Smooth muscle cell (in vitro differentiated cells): ENCODE measurements around the gene KRT16. TPM values are rescaled to one million over a fixed set of nuclear protein-coding genes. Genes with fewer than 3 reads are reported as not detected.
"Not testable (repeated sequence)": the region's sequence is repeated elsewhere in the genome, so short reads cannot be mapped to it uniquely, and the experiment has no call there.

ENCODE experiments used
- DNase-seq: peaks from one replicate; lab custom pipeline; 2025; ENCODE audit not compliant: unreplicated experiment; lab: John Stamatoyannopoulos, UW
- H2AFZ ChIP-seq: fragments of 200-600 bp; sonication (generic); 2 replicates; pipeline ENCODE4 v1.6.0; 2016; ENCODE audit warnings: antibody characterized with exemption, low read depth, mild to moderate bottlenecking
- H3F3A ChIP-seq: fragments of 200-600 bp; sonication (generic); 2 replicates; pipeline ENCODE4 v1.6.0; 2017; ENCODE audit warnings: antibody characterized with exemption, low read depth
- H3K27ac ChIP-seq: fragments of 200-600 bp; sonication (generic); 2 replicates; pipeline ENCODE4 v1.5.1; 2016; ENCODE audit warnings: low read depth, mild to moderate bottlenecking
- H3K27me3 ChIP-seq: fragments of 200-600 bp; sonication (generic); 2 replicates; pipeline ENCODE4 v1.6.1; 2016; ENCODE audit warnings: low read depth, mild to moderate bottlenecking
- H3K36me3 ChIP-seq: fragments of 200-600 bp; sonication (generic); 2 replicates; pipeline ENCODE4 v1.5.1; 2016; ENCODE audit warnings: low read depth
- H3K4me1 ChIP-seq: fragments of 200-600 bp; sonication (generic); 2 replicates; pipeline ENCODE4 v1.5.1; 2016; ENCODE audit warnings: low read depth
- H3K4me2 ChIP-seq: fragments of 200-600 bp; sonication (generic); 2 replicates; pipeline ENCODE4 v1.6.0; 2016; ENCODE audit warnings: mild to moderate bottlenecking
- H3K4me3 ChIP-seq: fragments of 200-600 bp; sonication (generic); 2 replicates; pipeline ENCODE4 v1.5.1; 2016; ENCODE audit warnings: mild to moderate bottlenecking
- H3K79me2 ChIP-seq: fragments of 200-600 bp; sonication (generic); 2 replicates; pipeline ENCODE4 v1.6.0; 2016; ENCODE audit warnings: low read depth, mild to moderate bottlenecking
- H3K9ac ChIP-seq: fragments of 200-600 bp; sonication (generic); 2 replicates; pipeline ENCODE4 v1.6.0; 2016; ENCODE audit warnings: low read depth
- H3K9me3 ChIP-seq: fragments of 200-600 bp; sonication (generic); replicated peaks from 2 replicates; pipeline ENCODE4 v1.5.1; 2016; ENCODE audit warnings: low read depth
- H4K20me1 ChIP-seq: fragments of 200-600 bp; sonication (generic); 2 replicates; pipeline ENCODE4 v1.6.0; 2016; ENCODE audit warnings: low read depth
- WGBS: methylation state at CpG from one replicate; pipeline ENCODE4 v1.1.7; 2016; ENCODE audit warnings: low lambda C conversion rate; 5-methylcytosine and 5-hydroxymethylcytosine counted together
- polyA plus RNA-seq: library from polyadenylated mRNA; unstranded; fragments of >200 nt; fragmentation: Nextera tagmentation; extraction: Ambion mirVana; gene quantifications from 2 replicates; pipeline ENCODE4 v1.2.1, GENCODE V29; 2016
- total RNA-seq: library from RNA; depleted of rRNA; stranded (reverse); fragments of >200 nt; gene quantifications from 2 replicates; pipeline ENCODE4 v1.2.3, GENCODE V29; 2014
- TF ChIP-seq, protein P1 (sequence below): fragments of 200-600 bp; sonication (generic); IDR thresholded peaks from 2 replicates; pipeline ENCODE4 v1.5.1; 2017; ENCODE audit warnings: borderline replicate concordance, mild to moderate bottlenecking, antibody characterized with exemption; ENCODE audit not compliant: insufficient read depth, poor library complexity, severe bottlenecking

The KRT16 gene
- total RNA-seq (404 and 521 TPM in 2 replicates), polyA plus RNA-seq (304 and 399 TPM in 2 replicates)

- H3K9ac ChIP-seq, H2AFZ ChIP-seq, H3K4me1 ChIP-seq, H4K20me1 ChIP-seq, H3K36me3 ChIP-seq, H3K4me2 ChIP-seq, H3F3A ChIP-seq, H3K27me3 ChIP-seq, H3K79me2 ChIP-seq, H3K4me3 ChIP-seq, H3K9me3 ChIP-seq, DNase-seq: not testable (repeated sequence)
- peak within 1 kb of the TSS; percentile 44 for H3K27ac ChIP-seq
- WGBS = 72% methylated on average over 31 of the region's 31 CpGs
Observed at GRCh38 chr17:41612376-41613160, at the start of gene KRT16. TSS of gene KRT16 (minus strand) at chr17:41612767. CDS start at chr17:41612688, 79 bp downstream.

DNA sequence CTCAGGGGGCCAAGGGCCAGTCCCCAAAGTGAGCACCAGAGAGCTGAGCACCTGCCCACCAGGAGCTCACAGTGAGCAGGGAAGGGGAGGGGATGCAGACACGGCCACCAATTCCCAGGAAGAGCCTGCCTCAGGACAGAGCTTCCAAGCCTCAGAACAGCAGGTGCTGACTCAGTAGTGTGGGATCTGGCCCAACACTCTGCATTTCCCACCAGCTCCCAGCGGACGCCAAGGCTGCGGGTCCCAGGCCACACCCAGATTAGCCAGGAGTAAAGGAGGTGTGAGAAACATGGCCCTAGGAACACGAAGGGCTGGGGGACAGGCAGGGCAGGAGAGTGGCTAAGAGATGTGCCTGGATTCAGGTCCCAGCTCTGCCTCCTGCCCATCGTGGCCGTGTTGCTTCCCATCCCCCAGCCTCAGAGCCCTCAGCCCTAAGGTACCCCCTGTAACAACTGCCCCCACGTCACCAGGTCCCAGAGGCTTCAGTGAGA lies 47.7 kb upstream of the KRT16 start:
- no peaks in the 10 kb centered on the region for H3K9me3 ChIP-seq
- H3K4me3 ChIP-seq = no peak overlapping the region
- no peak overlapping the region for H2AFZ ChIP-seq
- no peaks in the 10 kb centered on the region for H3K79me2 ChIP-seq
- no peaks in the 10 kb centered on the region for H3K36me3 ChIP-seq
- DNase-seq = no peak
- no peaks in the 10 kb centered on the region for H3F3A ChIP-seq
- no peaks in the 10 kb centered on the region for H4K20me1 ChIP-seq
- TF ChIP-seq, protein P1, sequence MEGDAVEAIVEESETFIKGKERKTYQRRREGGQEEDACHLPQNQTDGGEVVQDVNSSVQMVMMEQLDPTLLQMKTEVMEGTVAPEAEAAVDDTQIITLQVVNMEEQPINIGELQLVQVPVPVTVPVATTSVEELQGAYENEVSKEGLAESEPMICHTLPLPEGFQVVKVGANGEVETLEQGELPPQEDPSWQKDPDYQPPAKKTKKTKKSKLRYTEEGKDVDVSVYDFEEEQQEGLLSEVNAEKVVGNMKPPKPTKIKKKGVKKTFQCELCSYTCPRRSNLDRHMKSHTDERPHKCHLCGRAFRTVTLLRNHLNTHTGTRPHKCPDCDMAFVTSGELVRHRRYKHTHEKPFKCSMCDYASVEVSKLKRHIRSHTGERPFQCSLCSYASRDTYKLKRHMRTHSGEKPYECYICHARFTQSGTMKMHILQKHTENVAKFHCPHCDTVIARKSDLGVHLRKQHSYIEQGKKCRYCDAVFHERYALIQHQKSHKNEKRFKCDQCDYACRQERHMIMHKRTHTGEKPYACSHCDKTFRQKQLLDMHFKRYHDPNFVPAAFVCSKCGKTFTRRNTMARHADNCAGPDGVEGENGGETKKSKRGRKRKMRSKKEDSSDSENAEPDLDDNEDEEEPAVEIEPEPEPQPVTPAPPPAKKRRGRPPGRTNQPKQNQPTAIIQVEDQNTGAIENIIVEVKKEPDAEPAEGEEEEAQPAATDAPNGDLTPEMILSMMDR = no peak
- H3K4me2 ChIP-seq = no peak overlapping the region
- WGBS = 70% methylated on average over 8 of the region's 8 CpGs
- H3K9ac ChIP-seq = no peak overlapping the region
- H3K27me3 ChIP-seq = no peaks in the 10 kb centered on the region
- no peak overlapping the region for H3K27ac ChIP-seq
- peaks cover 8% of the 10 kb centered on the region for H3K4me1 ChIP-seq

DNA sequence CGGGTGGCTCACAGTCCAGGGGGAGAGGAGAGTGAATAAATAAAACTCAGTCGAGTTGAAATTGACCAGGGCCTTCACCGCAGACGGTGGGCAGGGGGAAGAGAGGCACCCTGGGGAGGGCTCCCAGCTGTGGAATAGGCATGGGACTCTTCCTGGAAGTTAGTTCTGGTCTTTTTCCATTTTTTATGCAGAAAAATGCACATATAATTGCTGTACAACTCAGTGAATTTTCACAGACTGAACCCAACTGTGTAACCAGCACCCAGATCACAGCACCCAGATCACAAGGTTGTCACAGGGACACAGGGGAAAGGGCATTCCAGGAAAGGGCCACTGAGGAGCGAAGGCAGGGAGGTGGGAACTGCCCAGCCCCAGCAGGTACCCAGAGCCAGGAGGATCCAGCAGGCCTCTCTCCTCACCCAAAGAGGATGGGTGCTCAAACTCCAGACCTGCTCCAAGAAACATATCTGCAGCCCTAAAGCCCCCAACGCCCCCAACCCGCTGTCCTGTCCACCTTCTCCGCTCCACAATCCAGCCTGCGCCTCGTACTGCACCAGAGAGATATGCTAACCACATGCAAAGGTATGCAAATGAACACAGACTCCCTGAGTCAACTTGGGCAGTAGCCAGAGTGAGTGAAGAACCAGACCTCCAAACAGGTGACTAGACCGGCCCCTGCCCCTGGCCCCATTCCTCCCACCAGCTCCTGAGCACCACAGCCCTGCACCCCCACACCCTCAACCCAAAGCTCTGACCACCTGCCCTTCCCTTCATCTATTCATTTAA lies 47.1 kb upstream of the KRT16 start:
- no peak for DNase-seq
- Histone ChIP-seq H3K27me3 (no peaks in the 10 kb centered on the region), H3K9me3 (no peaks in the 10 kb centered on the region), H4K20me1 (no peaks in the 10 kb centered on the region), H3K36me3 (no peaks in the 10 kb centered on the region), H3K4me1 (peaks cover 10% of the 10 kb centered on the region), H3K4me3 (no peak overlapping the region), H3K9ac (no peak overlapping the region), H3K27ac (no peak overlapping the region), H2AFZ (no peak overlapping the region), H3F3A (no peaks in the 10 kb centered on the region), H3K4me2 (no peak overlapping the region), H3K79me2 (no peaks in the 10 kb centered on the region)
- TF ChIP-seq, protein P1 = no peak
- WGBS = 91% methylated on average over 11 of the region's 11 CpGs

GRCh38 chr17:41658846-41659245 lies 46.3 kb upstream of the KRT16 start:
- no peaks in the 10 kb centered on the region for H3K27me3 ChIP-seq
- H2AFZ ChIP-seq = no peak overlapping the region
- no peak overlapping the region for H3K9ac ChIP-seq
- H3K4me1 ChIP-seq = peaks cover 10% of the 10 kb centered on the region
- H3K4me3 ChIP-seq = no peak overlapping the region
- no peaks in the 10 kb centered on the region for H3K9me3 ChIP-seq
- H3K27ac ChIP-seq = no peak overlapping the region
- no peaks in the 10 kb centered on the region for H3K79me2 ChIP-seq
- H4K20me1 ChIP-seq = no peaks in the 10 kb centered on the region
- no peaks in the 10 kb centered on the region for H3K36me3 ChIP-seq
- 92% methylated on average over 5 of the region's 5 CpGs for WGBS
- no peak overlapping the region for H3K4me2 ChIP-seq
- DNase-seq = no peak
- TF ChIP-seq, protein P1 = no peak
- no peaks in the 10 kb centered on the region for H3F3A ChIP-seq
